DMS 273 (cell line): ENCODE measurements around the gene RABIF.
"Not testable (repeated sequence)": the region's sequence is repeated elsewhere in the genome, so short reads cannot be mapped to it uniquely, and the experiment has no call there.

Source experiments
- DNase-seq: peaks from one replicate; lab custom pipeline; 2025; ENCODE audit not compliant: unreplicated experiment; lab: John Stamatoyannopoulos, UW

Gene RABIF

GRCh38 chr1:202888531-202889360 lies at the start of gene RABIF:
TSS of gene RABIF (minus strand) at chr1:202889149. CDS start at chr1:202889098, 51 bp downstream.
- peak; percentile 99 for DNase-seq

- no peak for DNase-seq
These were observed 49.5 kb upstream of the RABIF start for GRCh38 chr1:202938287-202938925.

- not testable (repeated sequence) for DNase-seq
These were observed 47.5 kb upstream of the RABIF start for GRCh38 chr1:202936409-202936808.

GRCh38 chr1:202935844-202936243 lies 46.9 kb upstream of the RABIF start:
- DNase-seq, result no peak

GRCh38 chr1:202934755-202935154 lies 45.8 kb upstream of the RABIF start:
- DNase-seq, result no peak

- no peak for DNase-seq
These were observed 43.5 kb upstream of the RABIF start for GRCh38 chr1:202932476-202932875.

- DNase-seq, result peak; percentile 99
These were observed 37.9 kb upstream of the RABIF start, which contains the start of gene KLHL12 for GRCh38 chr1:202926581-202927491. TSS of gene KLHL12 (minus strand) at chr1:202927234. CDS start at chr1:202925162, 2,072 bp downstream.

- no peak for DNase-seq
These were observed 34.6 kb upstream of the RABIF start for GRCh38 chr1:202923533-202923932.

- no peak for DNase-seq
These were observed 30.7 kb upstream of the RABIF start for GRCh38 chr1:202919615-202920014.

- DNase-seq, result no peak
These were observed 26.2 kb upstream of the RABIF start for GRCh38 chr1:202915146-202915545.

- DNase-seq, result not testable (repeated sequence)
These were observed 23.5 kb upstream of the RABIF start for GRCh38 chr1:202912476-202912875.

- no peak for DNase-seq
These were observed 20.5 kb upstream of the RABIF start for GRCh38 chr1:202909494-202909893.

GRCh38 chr1:202908998-202909397 lies 20.0 kb upstream of the RABIF start:
- DNase-seq, result no peak

- no peak for DNase-seq
These were observed 16.4 kb upstream of the RABIF start for GRCh38 chr1:202905331-202905730.

- DNase-seq, result not testable (repeated sequence)
These were observed 14.9 kb upstream of the RABIF start for GRCh38 chr1:202903808-202904207.

- no peak for DNase-seq
These were observed 12.6 kb upstream of the RABIF start for GRCh38 chr1:202901555-202901954.

- no peak for DNase-seq
These were observed 3.6 kb upstream of the RABIF start for GRCh38 chr1:202892501-202892900.

- DNase-seq, result no peak
These were observed 1.4 kb upstream of the RABIF start for GRCh38 chr1:202890392-202890791.

GRCh38 chr1:202888221-202888530 lies 773 bp downstream of the RABIF start:
- no peak for DNase-seq

GRCh38 chr1:202880961-202881460 lies 7.9 kb downstream of the RABIF start:
- no peak for DNase-seq

GRCh38 chr1:202880062-202880461 lies 8.9 kb downstream of the RABIF start:
- no peak for DNase-seq
